Middle frontal gyrus (tissue), 1 donor: ENCODE data around the gene OR2V1.
"Not testable (repeated sequence)": the region's sequence is repeated elsewhere in the genome, so short reads cannot be mapped to it uniquely, and the experiment has no call there.

Experiments
- DNase-seq: peaks from one replicate; pipeline ENCODE4 v3.0.0-alpha.2; 2015; ENCODE audit warnings: low spot score; ENCODE audit errors: extremely low spot score

OR2V1 gene

DNA sequence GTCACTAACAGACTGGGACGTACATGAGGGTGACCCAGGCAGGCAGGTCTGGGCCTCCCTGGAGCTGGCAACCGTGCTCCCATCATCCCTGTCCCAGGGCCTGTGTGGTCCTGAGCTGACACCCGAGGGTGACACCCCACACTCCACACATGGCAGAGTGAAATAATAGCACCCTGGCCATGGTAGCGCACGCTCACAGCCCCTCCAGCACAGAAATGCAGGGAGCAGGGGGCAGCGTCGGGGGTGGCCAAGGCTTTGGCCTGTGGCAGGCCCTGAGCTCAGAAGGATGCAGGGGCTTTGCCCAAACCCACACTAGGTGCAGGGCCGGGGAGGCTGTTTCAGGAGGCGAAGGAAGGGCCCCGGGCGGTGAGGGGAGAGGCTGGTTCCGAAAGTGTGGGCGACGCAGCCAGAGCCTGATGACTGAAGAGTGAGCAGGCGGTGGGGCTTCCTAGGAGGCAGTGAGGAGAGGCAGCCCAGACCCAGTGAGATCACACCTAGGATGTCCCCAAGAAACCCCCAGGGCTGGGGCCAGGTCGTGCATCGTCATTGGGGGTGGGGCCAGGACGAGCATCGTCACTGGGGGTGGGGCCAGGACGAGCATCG lies 29.3 kb upstream of the OR2V1 start:
- no peak for DNase-seq

DNA sequence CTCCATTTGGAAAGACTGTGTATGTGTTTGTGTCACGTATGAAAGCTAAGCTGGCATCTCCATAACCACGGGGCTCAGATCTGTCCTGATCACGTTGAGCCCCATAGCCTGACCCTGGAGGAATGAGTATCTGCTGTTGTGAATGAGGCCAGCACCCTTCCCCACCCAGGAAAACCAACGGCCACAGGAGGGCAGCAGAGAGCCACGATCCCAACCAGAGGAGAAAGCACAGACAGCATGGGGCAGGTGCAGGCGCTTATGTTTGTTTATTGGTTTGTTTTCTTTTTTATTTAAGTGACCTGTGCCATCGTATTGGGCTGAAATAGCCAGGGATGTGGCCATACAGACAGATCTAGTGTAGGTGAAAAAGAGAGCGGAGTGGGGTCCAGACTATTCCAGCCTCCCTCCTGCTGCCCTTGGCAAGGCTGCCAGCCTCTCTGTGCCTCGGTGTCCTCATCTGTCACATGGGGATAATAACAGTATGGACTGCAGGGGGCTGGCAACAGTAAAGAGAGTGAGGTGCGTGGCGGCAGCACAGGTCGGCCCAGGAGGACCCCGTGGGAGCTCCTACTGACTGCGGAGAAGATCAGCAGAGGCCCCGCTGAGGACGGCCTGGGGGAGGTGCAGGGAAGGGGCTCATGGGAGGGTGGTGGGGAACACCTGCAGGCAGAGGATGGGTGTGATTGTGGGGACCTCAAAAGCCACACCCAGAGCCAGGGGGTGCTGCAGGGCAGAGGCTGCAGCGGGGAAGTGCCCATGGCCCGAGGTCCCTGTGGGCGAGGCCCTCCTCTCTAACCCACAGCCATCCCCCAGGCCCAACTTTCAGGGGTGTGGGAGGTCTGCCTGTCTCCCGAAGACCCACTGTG lies 28.6 kb upstream of the OR2V1 start:
- peak; percentile 81 for DNase-seq

DNA sequence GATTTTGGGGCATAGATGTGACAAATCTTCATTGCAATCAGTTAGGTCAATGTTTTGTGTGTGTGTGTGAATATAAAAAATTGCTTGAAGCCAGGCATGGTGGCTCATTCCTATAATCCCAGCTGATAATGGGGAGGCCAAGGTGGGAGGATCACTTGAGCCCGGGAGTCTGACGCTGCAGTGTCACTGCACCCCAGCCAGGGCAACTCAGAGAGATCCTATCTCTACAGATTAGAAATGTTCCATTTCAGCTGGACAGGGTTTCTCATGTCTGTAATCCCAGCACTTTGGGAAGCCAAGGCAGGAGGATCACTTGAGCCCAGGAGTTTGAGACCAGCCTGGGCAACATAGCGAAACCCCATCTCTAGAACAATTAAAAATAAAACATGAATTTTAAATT lies 27.9 kb upstream of the OR2V1 start:
- no peak for DNase-seq

DNA sequence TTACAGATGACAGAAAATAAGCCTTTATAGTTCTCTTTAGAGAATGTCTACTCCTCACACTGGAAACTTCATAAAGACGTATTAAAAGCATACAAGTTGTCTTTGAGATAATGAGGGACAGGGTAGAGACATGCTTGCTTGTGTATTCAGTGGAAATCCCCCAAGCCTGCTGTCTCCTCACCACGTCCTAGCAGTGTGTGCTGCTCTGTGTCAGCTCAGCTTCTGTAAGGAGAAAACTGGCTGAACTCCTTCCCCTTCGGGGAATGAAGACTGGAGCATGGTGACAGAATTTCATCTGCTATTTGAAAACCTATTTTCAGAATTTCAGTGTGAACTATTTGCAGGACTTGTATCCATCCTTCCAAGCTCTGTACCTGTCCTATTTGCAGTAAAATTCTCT lies 25.8 kb upstream of the OR2V1 start:
- DNase-seq: no peak

DNA sequence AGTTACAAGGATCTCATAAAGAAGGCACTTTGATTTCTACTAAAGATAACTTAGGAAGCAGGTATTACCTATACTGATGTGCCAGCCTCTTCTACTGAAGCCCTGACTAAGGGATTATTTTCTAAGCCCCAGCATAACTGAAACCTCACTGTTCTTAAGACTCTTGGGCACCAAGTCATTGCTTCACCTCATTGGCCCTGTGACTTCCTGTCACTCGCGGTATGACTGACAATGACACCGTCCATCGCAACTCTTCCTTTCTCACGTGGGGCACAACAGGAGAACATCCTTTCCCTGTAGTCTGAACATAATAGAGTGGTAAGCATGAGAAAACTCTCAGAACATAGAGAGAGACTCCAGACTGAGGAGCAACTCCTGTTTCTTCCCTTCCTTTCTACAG lies 22.8 kb upstream of the OR2V1 start:
- DNase-seq: no peak

DNA sequence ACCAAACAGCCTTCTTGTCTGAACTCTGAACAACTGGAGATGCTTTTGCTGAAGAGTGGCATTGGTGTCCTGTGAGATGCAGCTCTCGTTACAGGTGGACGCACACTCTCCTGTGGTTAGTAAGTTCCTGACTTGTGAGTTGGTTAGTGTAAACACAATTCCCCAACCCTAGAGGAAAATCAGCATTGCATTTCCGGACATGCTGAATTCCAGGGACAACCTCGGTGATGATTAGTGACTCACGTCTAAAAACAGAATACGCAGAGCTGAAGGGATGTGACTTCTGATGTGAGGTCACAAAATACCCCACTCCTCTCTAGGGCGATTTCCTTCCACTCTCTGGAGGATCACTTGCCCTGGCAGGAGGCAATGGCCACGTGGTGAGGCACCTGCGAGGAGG lies 21.4 kb upstream of the OR2V1 start:
- DNase-seq: no peak

DNA sequence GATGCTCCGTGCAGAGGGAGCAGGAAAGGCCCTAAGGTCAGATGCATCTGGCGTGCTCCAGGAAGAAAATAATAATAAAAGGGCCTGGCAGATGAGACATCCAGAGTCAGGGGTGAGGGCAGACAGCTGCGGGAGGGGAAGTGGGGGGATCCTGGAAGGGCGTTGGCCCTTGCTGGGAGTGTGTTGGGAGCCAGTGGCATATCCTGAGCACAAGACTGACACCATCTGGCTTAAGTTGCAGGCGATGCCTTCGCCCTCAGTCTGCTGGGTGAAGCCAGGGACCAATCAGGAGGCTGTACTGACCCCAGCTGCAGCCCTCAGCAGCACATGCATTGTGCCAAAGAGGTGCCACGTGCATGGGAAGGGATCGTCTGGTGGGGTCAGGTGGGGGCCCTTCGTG lies 20.2 kb upstream of the OR2V1 start:
- DNase-seq: no peak

DNA sequence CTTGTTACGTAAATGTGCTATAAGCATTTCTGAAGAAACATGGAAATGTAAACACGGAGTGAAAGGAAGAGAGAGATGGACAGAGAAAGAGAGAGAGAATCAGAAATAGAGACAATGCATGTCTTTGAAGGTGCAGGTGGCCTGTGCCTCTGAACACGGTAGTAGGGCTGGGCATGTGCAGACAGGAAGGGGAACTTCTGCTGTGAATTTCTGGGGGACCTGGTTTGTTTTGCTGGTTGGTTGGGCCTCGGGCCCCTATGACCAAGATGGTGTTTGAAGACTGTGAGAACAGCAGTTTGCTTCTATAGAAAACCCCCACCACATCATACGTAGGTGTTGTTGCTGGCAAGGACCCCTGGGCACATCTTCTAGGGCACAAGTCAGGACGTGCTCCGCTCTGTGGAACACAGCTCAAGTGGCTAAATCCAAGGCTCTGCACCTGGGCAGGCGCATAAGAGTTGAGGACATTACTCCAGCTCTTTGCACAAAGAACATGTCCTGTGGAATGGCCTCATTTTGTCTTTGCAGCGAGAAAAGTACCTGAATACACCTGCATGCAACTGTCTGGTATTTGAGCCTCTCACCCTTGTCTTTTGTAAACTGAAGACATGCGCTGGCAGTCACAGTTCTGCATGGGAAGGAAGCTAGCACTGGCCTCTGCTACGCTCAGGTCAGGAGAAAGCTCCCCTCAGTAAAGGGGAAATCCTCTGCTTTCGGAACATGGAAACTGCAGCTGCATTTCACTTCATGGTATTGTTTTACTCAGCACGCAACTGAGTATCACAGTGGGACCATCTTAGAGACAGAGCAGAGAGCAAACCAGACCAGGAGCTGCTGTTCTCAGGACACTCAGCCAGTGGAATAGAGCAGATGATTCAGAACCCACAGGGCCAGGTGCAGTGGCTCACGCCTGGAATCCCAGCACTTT lies 19.1 kb upstream of the OR2V1 start:
- no peak for DNase-seq

DNA sequence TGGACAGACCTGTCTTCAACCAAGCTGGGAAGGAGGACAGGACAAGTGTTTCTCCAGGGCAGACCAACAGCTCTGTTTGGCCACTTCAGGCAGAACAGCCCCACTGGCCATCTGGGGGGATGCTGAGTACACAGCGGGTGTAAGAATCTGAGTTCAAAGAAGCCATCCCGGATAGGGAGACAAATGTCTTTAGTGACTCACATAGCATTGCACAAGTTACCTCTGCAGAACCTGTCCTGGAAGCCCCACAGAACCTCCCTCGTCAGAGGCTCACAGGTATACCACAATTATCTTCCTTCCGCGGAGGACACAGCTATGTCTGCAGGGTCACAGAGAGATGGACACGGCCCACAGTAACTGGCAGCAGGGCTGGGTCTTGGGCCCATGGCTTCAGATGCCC lies 18.4 kb upstream of the OR2V1 start:
- no peak for DNase-seq

DNA sequence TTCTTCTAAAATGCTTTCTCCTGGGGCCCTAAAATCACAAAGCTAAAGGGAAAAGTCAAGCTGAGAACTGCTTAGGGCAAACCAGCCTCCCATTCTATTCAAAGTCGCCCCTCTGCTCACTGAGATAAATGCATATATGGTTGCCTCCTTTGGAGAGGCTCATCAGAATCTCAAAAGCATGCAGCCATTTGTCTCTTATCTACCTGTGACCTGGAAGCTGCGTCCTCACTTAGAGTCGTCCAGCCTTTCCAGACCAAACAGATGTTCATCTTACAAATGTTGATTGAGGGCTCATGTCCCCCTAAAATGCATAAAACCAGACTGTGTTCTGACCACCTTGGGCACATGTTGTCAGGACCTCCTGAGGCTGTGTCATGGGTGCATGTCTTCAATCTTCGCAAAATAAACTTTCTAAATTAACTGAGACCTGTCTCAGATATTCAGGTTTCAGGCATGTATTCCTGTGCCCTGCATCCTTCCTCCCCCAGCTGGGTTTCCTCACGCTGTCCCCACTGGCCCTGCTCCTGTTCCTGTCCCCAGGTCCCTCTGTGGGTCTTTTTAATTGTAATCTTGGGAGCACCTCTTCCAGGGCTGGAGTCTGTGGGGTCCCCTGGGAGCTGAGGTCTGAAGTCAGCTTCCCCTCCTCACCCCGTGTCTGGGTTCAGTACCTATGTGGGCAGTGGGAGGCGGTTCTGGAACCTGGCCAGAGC lies 16.1 kb upstream of the OR2V1 start, which contains the start of gene OR2V2:
Gene OR2V2, plus strand, starts transcription at position 660 of the 710 bp plus-strand sequence. CDS start 7,357 bp downstream, outside the sequence.
- not testable (repeated sequence) for DNase-seq

DNA sequence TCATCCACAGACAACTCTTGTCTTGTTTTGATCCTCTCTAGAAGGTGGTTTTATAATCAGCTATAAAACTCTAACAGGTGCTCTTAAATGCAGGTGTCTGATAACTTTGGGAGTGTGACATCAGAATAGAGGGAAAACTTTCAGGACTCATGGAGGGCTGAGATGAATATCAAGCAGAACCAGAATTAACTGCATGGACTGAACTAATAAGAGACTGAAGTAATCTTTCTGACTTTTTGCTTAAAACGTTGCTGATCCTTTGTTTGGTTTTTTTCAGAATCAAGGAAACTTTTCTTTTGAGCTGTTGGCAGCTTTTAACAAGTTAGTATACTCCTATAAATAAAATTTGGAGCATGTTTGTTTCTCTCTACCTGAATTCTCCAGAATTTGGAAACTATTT lies 14.2 kb upstream of the OR2V1 start:
- DNase-seq: no peak

DNA sequence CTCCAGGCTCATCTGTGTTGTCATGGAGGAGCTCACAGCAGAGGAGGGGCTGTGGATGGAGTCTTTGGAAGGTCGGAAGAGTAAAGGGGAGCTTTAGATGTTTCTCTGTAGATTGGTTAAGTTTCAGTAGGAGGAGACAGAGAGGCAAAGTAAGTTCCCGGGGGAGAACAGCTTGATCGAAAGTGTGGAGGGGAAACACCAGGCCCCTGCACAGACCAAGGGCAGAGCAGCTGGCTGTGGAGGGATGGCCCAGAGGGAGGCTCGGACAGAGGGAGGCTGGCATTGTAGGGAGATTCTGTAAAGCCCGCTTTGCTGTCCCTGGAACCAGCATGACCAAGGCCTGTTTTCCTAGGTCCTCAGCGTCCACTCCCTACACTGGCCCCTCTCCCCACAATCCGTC lies 11.1 kb upstream of the OR2V1 start:
- no peak for DNase-seq

DNA sequence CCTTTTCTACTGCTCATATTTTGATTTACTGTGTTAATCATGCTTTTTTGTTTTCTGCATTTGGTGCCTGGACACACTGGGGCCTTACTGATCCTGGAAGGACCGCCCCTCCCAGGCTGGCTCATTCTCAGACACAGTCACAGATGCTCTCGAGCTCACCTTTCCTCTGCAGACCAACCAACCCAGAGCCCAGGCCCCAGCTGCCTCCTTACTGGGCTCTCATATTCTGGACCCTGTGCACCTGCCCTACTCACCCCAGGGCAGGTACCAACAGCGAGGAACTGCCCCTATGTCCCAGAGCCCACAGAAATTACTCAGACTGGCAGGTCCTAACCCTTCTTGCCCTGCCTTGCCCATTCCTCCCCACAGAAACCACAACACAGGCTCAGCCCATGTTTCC lies 9.8 kb upstream of the OR2V1 start:
- DNase-seq: no peak

DNA sequence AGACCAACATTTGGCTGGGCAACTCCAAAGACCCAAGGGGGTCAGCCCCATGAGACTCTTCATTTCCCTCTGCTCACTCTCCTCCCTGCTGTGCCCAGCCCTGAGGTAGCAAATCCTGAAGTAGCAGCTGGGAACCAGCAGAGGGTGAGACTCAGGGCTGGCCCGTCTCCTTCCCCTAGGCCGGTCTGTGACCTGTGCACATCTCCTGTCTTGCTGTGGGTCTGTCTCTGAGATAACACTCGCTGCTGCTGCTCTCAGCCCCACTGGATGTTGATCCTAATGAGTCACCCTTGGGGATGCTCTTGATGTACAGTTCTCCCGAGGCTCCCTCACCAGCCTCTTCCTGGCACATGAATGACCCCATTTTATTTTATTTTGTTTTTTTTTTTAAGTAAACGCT lies 7.3 kb upstream of the OR2V1 start:
- DNase-seq: no peak

DNA sequence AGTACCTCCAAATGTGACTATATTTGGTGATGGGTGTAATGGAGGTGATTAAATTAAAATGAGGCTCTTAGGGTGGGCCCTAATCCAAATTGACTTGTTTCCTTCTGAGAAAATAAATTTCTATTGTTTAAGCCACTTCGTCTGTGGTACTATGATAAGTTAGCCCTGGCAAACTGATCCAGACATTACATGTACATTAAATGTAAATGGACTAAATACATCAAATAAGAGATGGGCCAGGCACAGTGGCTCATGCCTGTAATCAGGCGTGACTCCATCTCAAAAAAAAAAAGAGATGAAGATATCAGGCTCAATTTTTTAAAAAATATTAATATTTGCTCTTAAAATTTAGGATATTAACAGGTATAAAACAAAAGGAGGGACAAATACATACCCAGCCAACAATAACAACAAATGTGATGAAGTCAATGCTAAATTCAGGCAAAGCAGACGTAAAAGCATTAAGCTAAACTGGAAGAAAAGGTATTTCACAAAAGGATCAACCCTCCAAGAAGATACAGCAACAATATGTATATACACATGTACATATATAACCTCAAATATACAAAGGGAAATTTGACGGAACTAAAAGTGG lies 5.5 kb upstream of the OR2V1 start:
- DNase-seq: no peak

DNA sequence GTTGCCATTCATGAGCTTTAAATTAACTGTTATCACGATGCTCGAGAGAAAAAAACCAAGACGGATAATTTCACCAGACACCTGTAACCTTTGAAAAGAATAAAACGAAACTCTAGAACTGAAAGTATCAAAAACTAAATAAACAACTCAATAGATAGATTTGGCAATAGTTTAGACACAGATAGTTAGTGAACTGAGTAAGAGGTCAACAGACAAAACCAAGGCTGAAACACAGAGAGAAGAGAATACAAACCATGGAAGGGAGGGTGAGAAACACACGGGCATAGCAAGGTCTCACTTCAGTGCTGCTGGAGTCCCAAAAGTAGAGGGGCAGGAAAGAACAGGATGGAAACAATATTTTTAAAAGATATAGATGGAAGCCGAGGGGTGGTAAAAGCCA lies 3.3 kb upstream of the OR2V1 start:
- DNase-seq: no peak

DNA sequence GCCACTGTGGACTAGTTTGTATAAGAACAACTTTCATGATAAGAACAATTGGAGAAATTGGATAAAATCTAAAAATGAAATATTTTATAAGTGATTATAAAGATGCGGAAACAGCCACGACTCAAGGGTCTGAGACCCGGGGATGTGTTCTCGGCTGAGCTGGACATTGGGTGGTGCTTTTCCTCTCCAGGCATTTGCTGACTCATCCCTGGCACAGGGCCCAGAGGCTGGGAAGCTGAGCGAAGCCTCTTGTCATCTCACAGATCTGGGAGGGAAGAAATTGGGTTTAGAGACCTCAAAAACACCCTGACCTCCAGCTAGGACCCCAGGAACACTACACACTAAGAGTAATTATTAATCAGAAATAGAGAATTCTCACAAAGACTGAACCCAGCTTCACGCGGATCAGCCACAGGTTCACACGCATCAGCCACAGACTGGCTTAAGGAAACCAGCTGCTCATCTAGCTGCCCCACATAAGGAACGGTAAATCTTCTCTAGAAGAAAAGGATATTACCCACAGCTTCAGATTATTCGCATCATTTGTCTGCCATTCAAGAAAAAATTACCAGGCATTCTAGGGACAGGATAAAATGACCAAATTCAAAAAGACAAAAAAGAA lies 2.8 kb upstream of the OR2V1 start:
- DNase-seq: no peak

DNA sequence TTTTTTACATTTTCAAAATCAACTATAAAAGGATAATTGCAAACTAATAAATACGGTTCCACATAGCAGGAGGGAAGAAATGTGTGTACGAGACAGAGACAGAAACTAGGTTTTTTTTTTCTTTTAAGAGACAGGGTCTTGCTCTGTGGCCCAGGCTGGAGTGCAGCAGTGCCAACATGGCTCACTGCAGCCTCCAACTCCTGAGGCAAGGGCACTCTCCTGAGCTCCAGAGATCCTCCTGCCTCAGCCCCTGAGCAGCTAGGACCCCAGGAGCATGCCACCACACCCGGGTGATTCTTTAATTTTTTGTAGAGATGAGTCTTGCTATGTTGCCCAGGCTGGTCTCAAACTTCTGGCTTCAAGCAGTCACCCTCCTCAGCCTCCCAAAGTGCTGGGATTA lies 2.1 kb upstream of the OR2V1 start:
- no peak for DNase-seq

DNA sequence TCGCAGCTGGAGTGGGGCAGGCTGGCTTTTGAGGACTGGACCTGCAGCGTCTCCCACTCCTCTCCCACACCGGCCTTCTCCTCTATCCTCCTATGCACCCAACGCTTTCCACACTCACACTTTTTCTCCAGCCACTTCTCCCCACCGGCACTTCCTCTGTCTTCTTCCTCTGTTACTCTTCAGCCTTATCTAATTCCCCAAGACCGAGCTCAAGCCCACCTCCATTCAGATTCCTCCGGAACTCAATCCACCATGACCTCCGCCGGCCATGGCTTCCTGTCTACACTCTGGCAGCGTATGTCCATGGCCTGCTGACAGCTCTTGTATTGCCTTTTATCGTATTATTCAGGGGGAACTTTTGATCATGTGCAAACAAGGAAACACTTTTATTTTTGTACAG lies 545 bp upstream of the OR2V1 start:
- no peak for DNase-seq

DNA sequence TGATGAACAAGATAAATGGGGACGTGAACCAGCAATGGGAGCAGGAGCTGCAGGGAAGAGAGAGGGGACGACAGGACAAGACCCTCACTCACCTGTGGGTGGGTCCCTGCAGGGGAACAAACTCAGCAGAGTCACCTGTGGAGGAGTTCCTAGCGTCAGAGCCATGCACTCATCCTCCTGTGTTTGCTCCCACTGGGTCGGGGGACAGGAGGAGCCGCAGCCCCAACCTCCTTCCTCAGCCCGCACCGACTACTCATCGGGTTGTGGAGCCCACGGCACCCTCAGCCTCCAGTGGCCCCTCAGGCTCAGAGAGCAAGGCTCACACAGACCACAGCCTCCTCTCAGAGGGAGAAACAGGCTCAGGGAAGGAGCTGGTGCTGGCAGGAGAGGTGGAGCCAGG lies 888 bp downstream of the OR2V1 start:
- DNase-seq: not testable (repeated sequence)
